NCI-H524 treated with DMSO at 0.1 percent for 48 hours (cell line): ENCODE results near the gene NAP1L1.
"Not testable (repeated sequence)": the region's sequence is repeated elsewhere in the genome, so short reads cannot be mapped to it uniquely, and the experiment has no call there.

ENCODE experiments used
- DNase-seq: peaks from one replicate; lab custom pipeline; 2025; lab: John Stamatoyannopoulos, UW

Gene NAP1L1

GRCh38 chr12:75990189-75990912 lies 94.1 kb downstream of the NAP1L1 start:
- DNase-seq = no peak

- DNase-seq = not testable (repeated sequence)
Observed at GRCh38 chr12:75987709-75988108, 96.8 kb downstream of the NAP1L1 start.
